Measurements from ENCODE around the gene HIC1. TPM values are rescaled to one million over a fixed set of nuclear protein-coding genes. Genes with fewer than 3 reads are reported as not detected.

The HIC1 gene
- total and polyA plus RNA-seq, 2 donors = 19.2 to 31.4 TPM

DNA sequence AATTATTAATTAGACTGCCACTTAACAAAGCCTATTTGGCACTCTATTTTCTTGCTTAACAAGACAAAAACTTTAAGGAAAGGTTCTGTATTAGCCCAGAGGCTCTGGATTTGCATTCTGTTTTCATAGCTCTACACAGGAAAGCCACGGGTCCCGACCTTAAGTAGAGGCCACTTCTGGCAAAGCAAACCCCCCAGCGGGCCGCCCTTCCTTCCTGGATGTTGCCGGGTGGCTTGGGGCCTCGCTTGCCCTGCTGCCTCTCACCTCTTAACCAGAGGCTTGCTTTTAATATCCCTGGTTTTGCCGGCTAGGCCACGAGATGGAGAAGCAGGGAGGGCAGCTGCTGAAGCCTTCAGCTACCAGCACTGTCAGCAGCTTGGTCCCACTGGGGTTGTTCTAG, 34.2 kb upstream of the HIC1 start:
- Histone ChIP-seq H3K36me3 (ENCODE audit: insufficient read depth) (no peaks in the 10 kb centered on the region), H3K4me3 (ENCODE audit: low read depth, low read length) (no peak overlapping the region), H3K4me1 (ENCODE audit: insufficient read depth) (peaks cover 1% of the 10 kb centered on the region), H3K27ac (ENCODE audit: low read depth) (no peak overlapping the region)
- 63% methylated on average over 8 of the region's 8 CpGs for WGBS
- no peak for DNase-seq (ENCODE audit: extremely low spot score)

DNA sequence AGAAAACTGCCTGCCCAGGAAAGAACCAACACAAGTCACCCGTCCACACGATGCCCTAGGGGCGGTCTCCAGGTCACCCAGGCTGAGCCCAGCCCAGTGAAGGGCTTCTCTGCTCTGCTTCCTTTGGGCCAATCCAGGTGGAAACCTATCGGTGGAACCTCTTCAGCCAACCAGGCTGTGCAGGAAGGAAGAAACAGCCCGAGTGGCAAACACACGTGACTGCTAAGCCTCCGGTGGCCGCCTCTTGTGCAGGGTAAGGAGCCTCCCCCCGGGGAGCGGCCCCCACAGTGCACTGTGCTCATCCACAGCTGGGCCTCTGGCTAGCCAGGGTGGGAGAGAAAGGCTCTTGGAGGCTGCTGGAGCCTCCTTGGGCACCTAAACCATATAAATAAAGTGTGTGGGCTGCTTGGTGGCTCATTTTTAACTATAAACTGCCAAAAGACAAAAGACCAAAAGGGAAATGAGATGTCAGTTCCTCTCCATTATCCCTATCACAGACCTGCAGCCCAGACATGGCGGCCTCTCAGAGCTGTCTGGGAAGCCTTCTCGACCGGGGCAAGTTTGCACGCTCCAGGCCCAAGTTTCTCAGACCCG, 32.2 kb upstream of the HIC1 start:
- Histone ChIP-seq H3K4me3 (ENCODE audit: low read depth, low read length) (no peak overlapping the region), H3K27ac (ENCODE audit: low read depth) (no peak overlapping the region)
- WGBS = 80% methylated on average over 15 of the region's 15 CpGs

DNA sequence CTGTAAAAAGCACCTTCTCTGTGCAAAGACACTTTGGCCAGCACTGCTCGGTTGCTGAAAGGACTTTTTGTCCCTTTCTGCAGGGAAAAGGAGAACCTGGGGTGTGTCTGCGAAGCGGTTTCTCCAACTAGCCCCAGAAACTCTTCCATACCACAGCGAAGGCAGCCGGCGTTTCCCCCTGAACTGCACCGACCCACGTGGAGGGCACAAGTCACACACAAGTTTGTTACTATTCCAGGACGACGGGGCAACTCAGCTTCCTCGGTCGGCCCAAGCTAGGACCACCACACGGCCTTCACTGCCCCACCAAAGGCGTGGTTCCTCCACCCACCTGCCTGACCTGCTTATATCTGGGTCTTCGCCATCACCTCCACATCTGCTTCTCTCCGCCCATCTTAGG, 31.6 kb upstream of the HIC1 start:
- Histone ChIP-seq H3K36me3 (ENCODE audit: insufficient read depth) (no peaks in the 10 kb centered on the region), H3K27ac (ENCODE audit: low read depth) (no peak overlapping the region), H3K4me1 (ENCODE audit: insufficient read depth) (peaks cover 1% of the 10 kb centered on the region), H3K4me3 (ENCODE audit: low read depth, low read length) (no peak overlapping the region)
- WGBS = 53% methylated on average over 16 of the region's 16 CpGs
- DNase-seq (ENCODE audit: extremely low spot score) = no peak

More for the DNA sequence above, 32.2 kb upstream of the HIC1 start:
- Histone ChIP-seq H3K36me3 (ENCODE audit: insufficient read depth) (no peaks in the 10 kb centered on the region), H3K4me1 (ENCODE audit: insufficient read depth) (peaks cover 1% of the 10 kb centered on the region)
- no peak for DNase-seq (ENCODE audit: extremely low spot score)

DNA sequence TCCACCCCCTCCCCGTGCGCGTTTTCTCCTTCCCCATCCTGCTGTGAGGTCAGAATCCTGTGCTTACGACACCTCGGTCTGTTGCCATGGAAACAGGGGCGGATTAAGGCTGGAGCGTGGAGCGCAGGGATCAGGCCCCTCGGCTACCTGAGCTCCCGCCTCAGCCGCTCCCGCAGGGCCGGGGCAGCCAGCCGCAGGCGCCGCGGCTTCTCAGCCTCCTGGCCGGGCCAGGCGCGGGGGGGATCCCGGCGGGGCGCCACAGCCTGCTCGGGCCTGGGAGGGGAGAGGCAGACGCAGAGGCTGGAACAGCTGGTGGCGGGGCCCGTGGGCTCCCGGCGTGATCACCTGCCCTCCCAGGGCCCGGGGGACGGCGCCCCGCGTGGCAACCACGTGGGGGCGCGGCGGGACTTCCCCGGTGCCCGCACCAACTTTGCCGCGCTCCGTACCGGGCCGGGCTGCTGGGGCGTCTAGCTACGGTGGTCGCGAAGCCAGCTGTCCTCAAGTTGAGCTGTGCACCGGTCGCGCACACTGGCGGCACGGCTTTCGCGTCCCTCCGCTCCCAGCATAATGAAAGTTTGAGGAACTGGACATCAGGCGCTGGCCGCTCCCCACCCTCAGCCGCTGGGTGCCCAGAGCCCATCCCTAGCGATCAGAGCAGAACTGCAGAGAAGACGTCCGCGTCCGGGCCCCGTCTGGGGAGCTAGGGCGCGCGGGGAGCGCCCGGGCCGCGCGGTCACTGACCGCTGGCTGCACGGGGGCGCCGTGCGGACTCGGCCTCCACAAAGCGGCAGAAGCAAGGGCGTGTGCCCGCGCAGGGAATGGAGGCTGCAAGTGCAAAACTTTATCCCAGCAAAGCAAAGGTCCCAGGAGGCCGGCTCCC, 31.0 kb upstream of the HIC1 start:
- Histone ChIP-seq H3K27ac (ENCODE audit: low read depth) (no peak overlapping the region), H3K4me1 (ENCODE audit: insufficient read depth) (peaks cover 1% of the 10 kb centered on the region), H3K4me3 (ENCODE audit: low read depth, low read length) (peak overlapping the region; percentile 61), H3K36me3 (ENCODE audit: insufficient read depth) (no peaks in the 10 kb centered on the region)
- DNase-seq (ENCODE audit: extremely low spot score) = no peak
- WGBS = under 1% methylated on average over 85 of the region's 85 CpGs

DNA sequence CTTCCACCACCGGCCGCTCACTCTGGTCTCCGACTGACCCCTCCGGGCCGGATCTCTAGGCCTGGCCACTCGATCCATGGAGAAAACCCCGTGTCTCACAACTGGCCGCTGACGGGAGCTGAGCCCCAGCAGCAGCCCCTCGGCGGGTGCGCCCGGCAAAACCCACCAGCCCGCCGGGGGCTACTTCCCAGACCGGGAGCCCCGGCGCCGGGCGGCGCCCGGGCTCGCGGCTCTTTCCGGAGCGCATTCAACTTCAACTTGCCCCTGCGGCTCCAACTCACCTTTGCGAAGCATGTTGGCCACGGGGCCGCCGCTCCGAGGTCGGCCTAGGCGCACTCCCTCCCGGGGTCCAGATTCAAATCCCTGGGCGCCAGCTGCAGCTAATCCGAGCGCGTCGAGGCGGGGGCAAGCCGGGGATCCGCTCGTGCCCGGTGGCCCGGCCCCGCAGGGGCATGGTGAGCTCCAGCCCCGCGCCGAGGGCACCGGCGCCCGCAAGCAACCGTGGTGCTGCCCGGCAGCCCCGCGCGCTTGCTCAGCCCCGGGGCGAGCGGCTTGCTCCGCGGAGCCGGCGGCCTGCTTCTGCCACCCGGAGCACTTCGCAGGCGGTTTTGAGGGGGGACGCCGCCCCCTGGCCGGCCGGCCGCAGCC, 30.2 kb upstream of the HIC1 start:
- WGBS = under 1% methylated on average over 73 of the region's 73 CpGs
- no peak for DNase-seq (ENCODE audit: extremely low spot score)
- Histone ChIP-seq H3K27ac (ENCODE audit: low read depth) (no peak overlapping the region), H3K36me3 (ENCODE audit: insufficient read depth) (no peaks in the 10 kb centered on the region), H3K4me1 (ENCODE audit: insufficient read depth) (peaks cover 1% of the 10 kb centered on the region), H3K4me3 (ENCODE audit: low read depth, low read length) (peak overlapping the region; percentile 61)

DNA sequence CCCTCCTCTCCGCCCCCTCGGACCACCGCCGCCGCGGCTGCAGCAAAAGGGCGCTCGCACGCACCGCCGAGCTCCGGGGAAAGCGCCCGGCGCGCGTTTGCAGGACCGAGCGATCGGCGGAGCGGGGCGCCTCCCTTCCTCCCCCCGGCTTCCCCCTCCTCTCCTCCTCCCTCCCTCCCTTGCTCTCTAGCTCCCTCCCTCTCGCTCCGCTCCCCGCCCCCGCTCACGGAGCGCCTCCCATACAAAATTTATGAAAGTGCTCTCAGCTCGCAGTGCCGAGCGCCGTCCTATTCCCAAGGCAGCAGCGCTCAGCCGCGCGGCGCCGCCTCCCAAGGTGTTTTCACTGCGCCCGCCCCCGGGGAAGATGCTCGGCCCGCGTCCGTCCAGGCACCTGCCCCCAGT, 29.7 kb upstream of the HIC1 start, which contains the start of gene RTN4RL1:
TSS of gene RTN4RL1 (minus strand) at position 115 of the 402 bp plus-strand sequence. CDS start 469 bp downstream, outside the sequence.
- WGBS = under 1% methylated on average over 47 of the region's 47 CpGs
- H3K27ac ChIP-seq (ENCODE audit: low read depth) = peak within 1 kb of the TSS; percentile 28
- peaks cover 1% of the 10 kb centered on the region for H3K4me1 ChIP-seq (ENCODE audit: insufficient read depth)
- DNase-seq (ENCODE audit: extremely low spot score) = no peak
- H3K36me3 ChIP-seq (ENCODE audit: insufficient read depth) = no peaks in the 10 kb centered on the region
- peak within 1 kb of the TSS; percentile 61 for H3K4me3 ChIP-seq (ENCODE audit: low read depth, low read length)

DNA sequence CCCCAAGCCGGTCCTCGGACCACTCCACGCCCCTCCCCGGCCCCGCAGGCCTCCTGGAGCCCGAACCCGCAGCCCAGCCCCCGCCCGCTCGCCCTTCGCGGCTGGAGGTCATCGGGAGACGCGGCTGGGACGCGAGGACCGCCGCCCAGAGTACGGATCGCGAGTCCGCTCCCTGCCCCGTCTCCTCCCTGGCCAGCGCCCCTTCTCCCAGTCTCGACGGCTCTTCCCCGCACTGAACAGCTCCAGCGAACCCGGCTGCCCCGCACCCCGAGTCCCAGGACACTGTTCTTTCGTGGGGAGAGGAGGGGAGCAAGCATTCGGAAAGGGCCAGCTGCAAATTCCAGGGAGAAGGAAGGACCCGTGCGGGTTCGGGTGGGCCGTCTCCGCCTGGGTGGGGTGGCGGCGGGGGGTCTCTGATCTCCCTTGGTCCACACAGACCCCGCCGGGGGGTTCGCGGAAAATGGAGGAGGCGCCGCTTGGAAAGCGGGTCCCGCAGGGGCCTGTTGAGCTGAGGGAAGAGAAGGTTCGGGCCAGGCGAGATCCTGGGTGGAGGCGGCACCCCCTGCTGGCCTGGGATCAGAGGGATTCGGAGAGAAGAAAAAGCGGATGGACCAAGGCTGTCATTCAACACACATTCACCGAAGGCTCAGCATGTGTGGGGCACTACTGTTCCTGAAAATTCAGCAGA, 29.1 kb upstream of the HIC1 start:
- Histone ChIP-seq H3K36me3 (ENCODE audit: insufficient read depth) (no peaks in the 10 kb centered on the region), H3K4me3 (ENCODE audit: low read depth, low read length) (peak overlapping the region; percentile 61), H3K4me1 (ENCODE audit: insufficient read depth) (peaks cover 3% of the 10 kb centered on the region), H3K27ac (ENCODE audit: low read depth) (peak overlapping the region; percentile 28)
- under 1% methylated on average over 55 of the region's 55 CpGs for WGBS
- DNase-seq (ENCODE audit: extremely low spot score) = no peak

DNA sequence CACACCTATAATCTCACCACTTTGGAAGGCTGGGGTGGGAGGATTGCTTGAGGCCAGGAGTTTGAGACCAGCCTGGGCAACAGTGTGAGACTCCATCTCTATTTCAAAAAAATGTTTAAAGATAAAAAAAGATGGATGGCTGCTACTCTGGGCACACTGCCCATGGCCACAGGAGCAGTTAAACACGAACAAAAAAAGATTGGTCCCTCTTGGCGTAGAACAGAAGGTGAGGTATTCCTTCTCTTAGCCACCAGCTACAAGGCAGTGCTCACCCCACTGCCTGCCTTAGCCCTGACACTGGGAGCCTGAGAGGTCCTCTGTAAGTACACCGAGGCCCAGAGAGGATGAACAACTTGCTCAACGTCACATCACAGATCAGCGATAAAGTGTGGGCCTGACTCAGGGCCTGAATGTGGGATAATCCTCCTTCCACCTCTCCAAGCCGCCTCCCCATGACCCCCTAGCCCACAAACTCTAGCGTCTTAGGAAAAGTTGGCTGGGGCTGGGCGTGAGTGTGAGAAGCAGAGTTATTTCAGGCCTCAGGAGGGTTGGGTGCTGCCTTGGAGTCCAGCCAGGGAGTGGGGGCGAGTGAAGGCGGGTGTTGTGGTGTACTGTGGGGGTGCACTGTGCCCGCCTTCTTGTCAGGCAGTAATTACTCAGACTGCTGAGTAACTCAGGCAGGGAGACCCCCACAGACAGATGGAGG, 27.2 kb upstream of the HIC1 start:
- no peaks in the 10 kb centered on the region for H3K36me3 ChIP-seq (ENCODE audit: insufficient read depth)
- H3K4me1 ChIP-seq (ENCODE audit: insufficient read depth) = peaks cover 5% of the 10 kb centered on the region
- WGBS = 68% methylated on average over 11 of the region's 11 CpGs
- H3K4me3 ChIP-seq (ENCODE audit: low read depth, low read length) = no peak overlapping the region
- no peak overlapping the region for H3K27ac ChIP-seq (ENCODE audit: low read depth)
- no peak for DNase-seq (ENCODE audit: extremely low spot score)

DNA sequence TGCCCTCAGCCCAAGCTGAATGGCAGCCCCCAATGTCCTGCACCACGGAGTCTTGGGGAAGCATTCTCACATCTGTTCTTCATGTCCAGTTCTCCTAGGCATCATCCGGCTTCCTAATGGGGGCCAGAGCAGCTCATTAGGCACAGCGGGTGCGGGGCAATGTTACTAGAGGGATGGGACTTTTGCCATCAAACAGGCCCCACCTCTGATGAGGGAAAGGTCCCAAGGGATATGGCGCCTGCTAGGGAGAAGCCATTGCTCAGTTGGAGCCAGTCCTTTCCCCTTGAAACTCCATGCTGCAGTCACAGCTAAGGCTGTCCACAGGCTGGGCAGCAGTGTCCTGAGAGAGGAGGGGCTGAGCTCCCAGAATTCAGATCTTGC, 26.7 kb upstream of the HIC1 start:
- H3K36me3 ChIP-seq (ENCODE audit: insufficient read depth) = no peaks in the 10 kb centered on the region
- H3K4me3 ChIP-seq (ENCODE audit: low read depth, low read length) = no peak overlapping the region
- no peak for DNase-seq (ENCODE audit: extremely low spot score)
- H3K27ac ChIP-seq (ENCODE audit: low read depth) = no peak overlapping the region
- H3K4me1 ChIP-seq (ENCODE audit: insufficient read depth) = peaks cover 5% of the 10 kb centered on the region
- 84% methylated on average over 5 of the region's 5 CpGs for WGBS

DNA sequence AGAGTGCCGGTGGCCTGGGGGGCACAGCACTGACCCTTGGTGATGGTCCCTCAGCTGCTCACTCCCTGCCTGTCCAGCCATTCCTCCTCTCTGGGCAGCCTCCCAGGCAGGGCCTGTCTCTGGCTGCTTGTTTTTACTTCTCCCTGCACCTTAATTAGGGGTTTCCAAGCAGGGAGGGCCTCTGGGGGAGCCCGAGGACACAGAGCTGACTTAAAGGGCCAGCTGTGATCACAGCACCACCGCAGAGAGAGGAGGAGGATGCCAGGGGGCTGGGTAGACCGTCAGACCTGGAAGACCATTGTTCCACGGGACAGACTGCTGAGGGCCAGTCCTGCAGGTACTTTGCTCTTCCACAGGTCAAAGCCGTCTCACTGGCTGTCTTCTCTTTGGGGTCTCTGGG, 26.2 kb upstream of the HIC1 start:
- no peak overlapping the region for H3K4me3 ChIP-seq (ENCODE audit: low read depth, low read length)
- no peak overlapping the region for H3K27ac ChIP-seq (ENCODE audit: low read depth)
- WGBS = 57% methylated on average over 6 of the region's 6 CpGs
- no peak for DNase-seq (ENCODE audit: extremely low spot score)
- peaks cover 6% of the 10 kb centered on the region for H3K4me1 ChIP-seq (ENCODE audit: insufficient read depth)
- no peaks in the 10 kb centered on the region for H3K36me3 ChIP-seq (ENCODE audit: insufficient read depth)

DNA sequence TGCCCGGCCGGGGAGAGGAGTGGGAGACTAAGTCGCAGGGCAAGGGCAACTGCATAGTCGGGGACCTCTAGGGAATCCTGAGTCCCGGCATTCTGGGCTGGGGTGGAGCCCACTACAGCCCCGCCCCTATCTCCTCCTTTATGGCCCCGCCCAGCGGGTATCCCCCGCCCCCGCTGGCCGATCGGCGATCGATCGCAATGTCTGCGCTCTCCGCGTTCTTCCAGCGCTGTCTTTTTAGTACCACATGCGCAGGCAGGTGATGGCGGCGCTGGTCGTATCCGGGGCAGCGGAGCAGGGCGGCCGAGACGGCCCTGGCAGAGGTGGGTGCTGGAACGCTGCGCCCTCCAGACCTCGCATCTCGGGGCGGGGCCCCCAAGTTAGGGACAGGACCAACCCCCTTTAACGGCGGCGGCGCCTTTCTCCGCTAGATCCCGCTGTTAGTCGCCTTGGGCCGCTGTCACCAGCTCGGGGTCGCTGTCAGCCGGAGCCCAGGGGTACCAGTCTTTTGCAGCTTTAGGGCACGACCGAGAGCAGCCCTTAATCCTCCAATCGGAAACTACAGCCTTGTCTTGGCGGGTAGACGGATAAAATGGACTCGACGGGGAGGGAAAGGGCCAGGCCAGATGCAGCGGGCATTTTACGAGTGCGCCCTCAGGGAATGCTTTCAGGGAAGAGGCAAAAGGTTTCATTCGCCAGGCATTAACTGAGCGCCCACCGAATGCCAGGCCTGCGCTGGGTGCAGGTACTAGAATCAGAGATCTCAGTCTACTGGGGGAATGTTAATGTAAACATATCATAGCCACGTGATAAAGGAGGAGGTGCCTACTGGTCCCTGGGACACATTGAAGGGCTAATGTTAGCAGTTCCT, 24.8 kb upstream of the HIC1 start, which contains the start of gene DPH1:
TSS of gene DPH1 (plus strand) at position 243 of the 868 bp plus-strand sequence. CDS start at position 260, 17 bp downstream.
- no peak for DNase-seq (ENCODE audit: extremely low spot score)
- no peaks in the 10 kb centered on the region for H3K36me3 ChIP-seq (ENCODE audit: insufficient read depth)
- H3K4me1 ChIP-seq (ENCODE audit: insufficient read depth) = peaks cover 5% of the 10 kb centered on the region
- peak within 1 kb of the TSS; percentile 72 for H3K4me3 ChIP-seq (ENCODE audit: low read depth, low read length)
- H3K27ac ChIP-seq (ENCODE audit: low read depth) = no peak within 1 kb of the TSS
- WGBS = 1% methylated on average over 59 of the region's 59 CpGs

DNA sequence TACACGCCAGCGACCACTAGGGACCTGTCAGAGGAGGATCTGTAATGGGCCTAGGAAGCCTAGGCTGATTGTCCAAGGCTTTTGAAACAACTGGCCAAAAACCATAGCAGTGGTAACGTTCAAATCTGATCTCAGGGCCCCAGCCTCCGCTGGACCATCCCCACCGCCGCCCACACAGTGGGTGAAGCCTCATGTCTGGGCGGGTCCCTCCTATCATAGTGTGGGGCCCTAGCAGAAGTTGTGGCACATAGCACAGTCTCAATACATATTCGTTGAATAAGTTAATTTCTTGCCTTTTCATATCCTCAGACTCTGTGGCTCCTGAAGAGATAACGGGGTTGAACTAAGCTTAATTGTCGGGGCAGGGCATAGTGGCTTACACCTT, 24.1 kb upstream of the HIC1 start:
- WGBS = 21% methylated on average over 10 of the region's 10 CpGs
- no peak for DNase-seq (ENCODE audit: extremely low spot score)

More for the DNA sequence above, 24.1 kb upstream of the HIC1 start:
- H3K4me1 ChIP-seq (ENCODE audit: insufficient read depth) = peaks cover 5% of the 10 kb centered on the region
- no peak overlapping the region for H3K27ac ChIP-seq (ENCODE audit: low read depth)
- no peaks in the 10 kb centered on the region for H3K36me3 ChIP-seq (ENCODE audit: insufficient read depth)
- H3K4me3 ChIP-seq (ENCODE audit: low read depth, low read length) = peak overlapping the region; percentile 72

Data from urinary bladder (tissue), 4 donors.